Stimulated activated CD8-positive, alpha-beta memory T cell treated with anti-CD3 and anti-CD28 coated beads, Interleukin-7, amount 100 ng/mL, for 24 hours (primary cell): ENCODE results near the gene FAM184A.

Experiments used
- DNase-seq: peaks from one replicate; pipeline ENCODE4 v3.0.0-alpha.2; 2020; ENCODE audit warnings: low read depth

FAM184A gene

DNA sequence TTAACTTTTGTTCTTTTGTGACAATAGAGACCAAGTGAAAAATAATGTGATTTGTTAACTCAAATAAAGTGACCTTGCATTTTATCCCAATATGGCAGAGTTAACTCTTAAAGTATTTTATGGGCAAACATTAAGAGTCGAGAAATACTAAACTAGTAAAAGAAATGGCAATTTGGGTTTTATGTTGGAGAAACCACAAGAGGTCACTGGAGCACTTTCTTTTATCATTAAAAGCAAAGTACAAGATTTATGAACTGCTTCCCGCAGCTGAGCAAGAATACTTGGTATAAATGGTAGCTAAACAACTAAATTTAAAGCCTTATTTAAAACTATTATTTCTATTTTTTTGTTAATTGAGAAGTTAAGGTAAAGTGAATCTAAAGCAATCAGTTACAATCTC lies 110.0 kb downstream of the FAM184A start:
- no peak for DNase-seq

DNA sequence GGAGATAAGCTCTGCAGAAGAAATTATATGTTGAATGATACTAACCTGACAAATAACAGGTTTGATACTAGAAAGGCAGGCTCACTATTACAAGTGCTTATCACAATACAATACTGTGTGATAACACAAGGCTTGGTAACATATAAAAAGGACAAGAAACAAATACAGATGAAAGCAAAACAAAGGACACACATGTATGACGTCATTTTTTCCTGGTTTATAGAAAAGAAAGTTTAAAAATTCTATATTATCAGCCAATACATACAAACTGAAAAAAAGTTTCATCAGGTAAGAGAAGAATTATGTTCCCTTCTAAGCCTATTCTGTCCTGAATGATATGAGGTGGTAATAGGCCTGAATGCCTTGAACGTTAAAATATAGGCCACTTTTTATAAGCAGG lies 111.2 kb downstream of the FAM184A start:
- DNase-seq: no peak

DNA sequence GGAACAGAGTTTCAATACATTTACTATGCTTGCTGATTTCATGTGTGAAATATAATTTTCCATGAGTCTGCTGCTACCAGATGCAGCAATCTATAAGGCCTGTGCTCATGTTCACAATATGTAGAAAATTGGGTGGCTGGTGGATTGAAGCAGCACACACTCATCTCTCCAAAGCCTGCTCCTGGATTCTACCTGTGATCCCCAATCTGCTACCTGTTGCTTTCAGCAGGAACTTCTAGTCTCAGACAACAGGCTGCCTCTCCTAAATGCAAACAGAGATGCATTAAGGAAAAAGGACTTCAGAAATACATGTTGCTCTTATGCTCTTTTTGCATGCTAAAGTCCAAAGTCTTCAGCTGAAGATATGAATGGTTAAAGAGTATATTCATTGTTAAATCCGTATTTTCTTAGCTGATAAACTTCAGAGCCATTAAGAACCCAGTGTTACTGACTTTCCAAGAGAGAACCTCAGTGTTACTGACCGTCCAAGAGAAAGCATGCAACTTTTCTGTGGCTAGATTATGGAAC lies 112.6 kb downstream of the FAM184A start:
- no peak for DNase-seq

DNA sequence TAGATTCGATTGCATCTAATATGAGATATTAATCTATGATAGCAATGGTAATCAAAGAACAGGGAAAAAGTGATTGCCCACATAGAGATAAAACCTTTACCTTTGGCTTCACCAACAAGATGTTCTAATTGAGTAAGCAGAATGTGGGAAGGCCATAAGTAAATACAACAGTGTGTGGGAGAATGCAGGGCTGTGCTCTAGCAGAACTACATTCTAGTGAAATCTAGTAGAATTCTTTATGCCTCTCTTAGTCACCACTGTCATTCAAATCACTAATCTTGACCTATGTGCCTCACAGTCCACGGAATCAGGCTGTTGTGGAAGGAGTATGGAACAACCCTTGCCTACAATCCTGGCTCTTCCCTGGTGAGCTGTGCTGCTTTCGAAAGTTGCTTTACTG lies 113.1 kb downstream of the FAM184A start:
- no peak for DNase-seq

DNA sequence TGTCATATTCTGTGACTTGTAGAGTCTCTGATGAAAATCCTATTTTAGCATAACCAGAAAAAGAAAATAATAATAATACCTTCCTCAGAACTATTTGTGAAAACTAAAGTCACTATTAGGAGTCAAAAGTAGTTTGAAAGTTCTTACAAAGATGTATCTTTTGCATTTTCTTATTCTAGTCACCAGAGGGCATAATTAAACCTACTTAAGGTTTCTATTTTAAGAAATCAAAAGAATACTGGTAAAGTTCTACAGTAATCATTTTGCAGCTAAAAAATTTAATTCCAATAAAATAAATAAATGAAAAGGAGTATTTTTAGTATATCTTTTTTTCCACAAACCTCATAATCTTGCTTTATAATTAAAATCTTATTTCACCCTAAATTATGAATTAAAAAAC lies 115.5 kb downstream of the FAM184A start:
- DNase-seq: no peak

DNA sequence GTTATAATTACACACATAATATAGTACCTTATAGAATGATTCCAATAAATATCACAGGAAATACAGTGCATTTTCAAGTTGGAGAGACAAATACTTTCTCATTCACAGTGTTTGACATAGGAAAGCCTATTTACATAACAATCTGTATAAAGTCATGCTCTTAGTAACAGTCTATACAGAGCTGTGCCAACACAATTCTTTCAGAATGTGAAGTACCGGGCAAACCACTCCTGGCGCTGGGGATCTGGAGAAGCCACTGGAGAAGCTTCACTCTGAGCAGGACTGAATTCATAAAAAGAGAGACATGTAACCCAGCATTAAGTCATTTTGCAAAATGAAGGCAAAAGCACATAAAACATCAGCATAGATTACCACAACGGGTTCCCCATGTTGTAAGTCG lies 118.6 kb downstream of the FAM184A start:
- no peak for DNase-seq

DNA sequence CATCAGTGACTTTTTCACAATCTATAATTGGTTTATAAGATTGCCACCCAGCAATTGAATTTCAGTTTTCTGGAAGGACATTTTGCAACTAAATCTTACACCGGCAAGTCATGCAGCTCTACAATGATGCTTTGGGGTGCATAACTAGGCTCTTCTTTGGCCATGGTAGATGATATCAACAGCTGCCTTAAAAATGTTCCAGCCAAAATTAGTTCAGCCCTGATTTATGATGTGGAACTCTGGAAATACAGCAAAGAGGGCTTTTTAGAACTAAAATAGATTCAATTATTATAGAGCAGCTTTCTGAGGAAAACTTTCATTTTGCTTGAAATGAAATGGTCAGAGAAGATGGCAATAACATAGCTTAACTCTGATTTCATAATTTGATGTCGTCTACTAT lies 125.1 kb downstream of the FAM184A start:
- DNase-seq: no peak

DNA sequence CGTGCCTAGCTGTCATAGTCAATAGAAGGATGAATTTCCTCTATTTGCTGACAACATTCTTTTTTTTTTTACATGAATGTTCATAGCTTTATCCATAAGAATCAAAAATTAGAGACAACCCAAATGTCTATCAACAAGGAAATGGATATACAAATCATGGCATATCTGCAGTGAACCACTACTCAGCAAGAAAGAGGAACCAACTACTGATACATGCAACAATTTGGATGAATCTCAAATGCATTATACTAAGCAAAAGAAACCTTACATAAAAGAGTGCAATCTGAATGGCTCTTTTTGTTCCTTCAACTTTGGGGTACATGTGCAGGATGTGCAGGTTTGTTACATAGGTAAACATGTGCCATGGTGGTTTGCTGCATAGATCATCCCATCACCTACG lies 125.8 kb downstream of the FAM184A start:
- DNase-seq: no peak

DNA sequence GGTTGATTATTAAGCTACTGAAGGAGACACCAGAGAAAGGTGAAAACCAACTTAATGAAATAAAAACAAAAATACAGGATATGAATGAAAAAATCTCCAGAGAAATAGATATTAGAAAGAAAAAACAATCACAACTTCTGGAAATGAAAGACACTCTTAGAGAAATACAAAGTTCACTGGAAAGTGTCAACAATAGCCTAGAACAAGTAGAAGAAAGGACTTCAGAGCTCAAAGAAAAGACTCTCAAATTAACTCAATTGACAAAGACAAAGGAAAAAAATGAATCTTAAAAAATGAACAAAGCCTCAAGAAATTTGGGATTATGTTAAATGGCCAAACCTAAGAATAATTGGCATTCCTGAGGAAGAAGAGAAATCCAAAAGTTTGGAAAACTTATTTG lies 133.2 kb downstream of the FAM184A start:
- no peak for DNase-seq

DNA sequence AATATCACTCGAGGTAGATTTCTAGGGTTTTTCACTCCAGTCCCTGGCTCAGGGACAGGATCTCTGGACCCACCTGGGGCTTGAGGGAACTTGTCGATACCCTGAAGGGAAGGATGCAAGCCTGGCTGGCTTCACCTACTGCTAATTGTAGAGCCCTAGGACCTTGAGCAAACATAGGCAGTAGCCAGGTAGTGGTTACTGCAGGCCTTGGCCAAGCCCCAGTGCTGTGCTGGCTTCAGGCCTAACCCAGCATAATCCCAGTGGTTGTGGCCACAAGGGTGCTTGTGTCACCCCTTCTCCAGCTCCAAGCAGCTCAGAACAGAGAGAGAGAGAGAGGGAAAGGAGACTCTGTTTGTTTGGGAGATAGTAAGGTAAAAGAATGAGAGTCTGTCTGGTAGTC lies 137.7 kb downstream of the FAM184A start:
- no peak for DNase-seq

DNA sequence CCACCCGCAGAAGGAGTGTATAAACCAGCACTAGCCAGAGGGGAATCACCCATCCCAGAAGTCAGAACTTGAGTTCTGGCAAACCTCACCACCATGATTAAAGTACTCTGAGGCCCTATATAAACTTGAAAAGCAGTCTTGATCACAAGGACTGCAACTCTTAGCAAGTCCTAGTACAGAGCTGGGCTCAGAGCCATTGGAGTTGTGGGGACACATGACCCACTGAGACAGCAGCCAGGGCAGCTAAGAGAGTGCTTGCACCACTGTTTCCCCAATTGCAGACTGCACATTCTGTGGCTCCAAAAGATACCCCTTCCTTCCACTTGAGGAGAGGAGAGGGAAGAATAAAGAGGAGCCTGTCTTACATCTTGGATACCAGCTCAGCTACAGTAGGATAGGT lies 138.8 kb downstream of the FAM184A start:
- DNase-seq: no peak

DNA sequence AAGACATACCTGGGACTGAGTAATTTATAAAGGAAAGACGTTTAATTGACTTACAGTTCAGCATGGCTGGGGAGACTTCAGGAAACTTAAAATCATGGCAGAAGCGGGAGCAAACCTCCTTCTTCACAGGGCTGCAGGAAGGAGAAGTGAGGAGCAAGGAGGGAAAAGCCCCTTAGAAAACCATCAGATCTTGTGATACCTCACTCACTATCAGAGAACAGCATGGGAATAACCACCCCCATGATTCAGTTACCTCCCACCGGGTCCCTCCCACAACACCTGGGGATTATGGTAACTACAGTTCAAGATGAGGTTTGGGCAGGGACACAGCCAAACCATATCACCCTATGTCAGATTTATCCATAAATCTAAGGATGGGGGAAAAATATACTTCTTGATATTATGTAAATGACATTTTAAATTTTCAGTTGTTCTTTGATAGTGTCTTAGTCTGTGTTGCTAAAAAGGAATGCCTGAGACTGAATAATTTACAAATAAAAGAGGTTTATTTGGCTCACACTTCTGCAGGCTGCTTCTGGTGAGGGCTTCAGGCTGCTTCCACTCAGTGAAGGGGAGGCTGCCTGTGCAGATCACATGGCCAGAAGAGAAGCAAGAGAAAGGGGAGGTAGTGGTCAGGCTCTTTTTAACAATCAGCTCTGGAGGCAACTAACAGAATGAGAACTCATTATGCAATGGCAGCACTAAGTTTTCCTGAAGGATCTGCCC lies 142.3 kb downstream of the FAM184A start:
- DNase-seq: no peak

DNA sequence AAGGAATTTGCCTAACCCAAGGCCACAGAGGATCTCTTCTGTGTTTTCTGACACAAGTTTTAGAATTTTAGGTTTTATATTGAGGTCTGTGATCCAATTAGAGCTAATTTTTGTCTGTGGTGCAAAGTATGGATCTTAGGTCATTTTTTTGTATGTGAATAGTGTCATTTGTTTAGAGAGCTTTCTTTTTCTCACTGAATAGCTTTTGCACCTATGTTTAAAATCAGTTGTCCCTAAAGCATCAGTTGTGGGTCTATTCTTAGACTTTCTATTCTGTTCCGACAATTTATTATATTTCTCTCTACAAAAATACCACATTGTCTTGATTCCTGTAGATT lies 143.2 kb downstream of the FAM184A start:
- no peak for DNase-seq

DNA sequence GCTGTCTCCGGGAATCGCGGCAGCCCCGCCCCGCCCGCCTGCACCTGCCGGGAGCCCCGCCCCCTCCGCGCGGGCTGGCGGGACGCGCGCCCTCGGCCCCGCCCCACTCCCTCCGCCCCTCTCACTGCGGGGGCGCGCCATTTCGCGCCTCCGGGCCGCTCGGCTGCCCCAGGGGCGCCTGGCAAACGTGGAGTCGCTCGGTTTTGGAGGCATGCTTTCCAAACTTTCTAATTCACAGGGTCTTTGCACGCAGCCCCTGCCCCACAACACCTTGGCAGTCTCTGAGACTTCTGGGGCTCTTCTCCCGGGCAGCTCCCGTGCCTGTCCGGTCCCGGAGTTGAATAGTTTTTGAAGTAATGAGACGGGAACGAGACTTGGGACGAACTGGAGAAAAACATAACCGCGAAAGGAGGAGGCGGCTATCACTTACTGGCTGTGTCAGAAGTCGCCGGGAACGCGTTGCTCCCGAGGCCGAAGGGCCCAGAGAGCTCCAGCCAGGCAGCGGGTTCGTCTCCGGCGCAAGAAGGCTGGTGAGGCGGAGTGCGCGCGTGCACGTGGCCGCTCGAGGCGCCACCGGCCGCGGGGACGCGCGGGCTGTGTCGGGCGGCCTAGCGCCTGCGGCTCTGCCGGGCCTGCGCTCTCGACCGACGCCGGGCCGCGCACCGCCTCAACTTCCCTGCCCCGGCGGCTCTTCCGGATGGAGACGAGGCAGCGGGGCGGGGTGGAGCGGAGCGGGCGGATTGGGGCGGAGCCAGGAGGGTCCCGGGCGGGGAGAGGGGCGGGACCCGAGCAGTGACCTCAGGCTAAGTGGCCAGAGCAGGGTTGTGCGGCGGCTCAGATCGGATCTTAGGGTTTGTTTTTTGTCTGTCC lies 143.8 kb downstream of the FAM184A start, which contains the start of gene MCM9:
Gene MCM9, minus strand, starts transcription at position 699 of the 870 bp plus-strand sequence. CDS start 3,436 bp downstream, outside the sequence.
- peak; percentile 73 for DNase-seq

DNA sequence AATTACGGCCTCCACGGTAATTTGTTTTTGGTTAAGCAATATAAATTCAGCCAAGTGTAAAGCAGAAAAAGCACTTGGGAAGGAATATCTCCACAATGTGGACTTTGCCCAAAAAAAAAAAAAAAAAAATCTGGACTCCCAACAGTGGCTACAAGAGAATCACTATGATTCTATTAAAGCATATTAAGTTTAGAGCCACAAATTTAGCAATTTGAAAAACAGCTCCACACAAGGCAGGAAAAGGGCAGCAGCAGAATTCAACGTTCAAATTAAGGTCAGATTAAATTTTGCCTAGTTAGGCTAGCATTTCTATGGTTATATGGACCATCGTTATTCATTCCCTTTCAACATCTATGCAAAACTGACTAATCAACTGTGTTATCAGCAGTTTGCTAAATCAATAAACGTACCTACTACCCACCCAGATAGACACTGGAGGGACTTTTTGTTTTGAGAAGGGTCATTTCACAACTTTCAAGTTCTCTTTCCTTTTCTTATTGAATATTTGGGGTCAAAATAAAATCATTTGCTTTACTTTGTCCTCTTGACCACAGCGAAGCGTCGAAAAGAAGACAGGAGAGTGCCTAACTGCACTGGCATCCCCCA lies 144.5 kb downstream of the FAM184A start:
- DNase-seq: no peak

DNA sequence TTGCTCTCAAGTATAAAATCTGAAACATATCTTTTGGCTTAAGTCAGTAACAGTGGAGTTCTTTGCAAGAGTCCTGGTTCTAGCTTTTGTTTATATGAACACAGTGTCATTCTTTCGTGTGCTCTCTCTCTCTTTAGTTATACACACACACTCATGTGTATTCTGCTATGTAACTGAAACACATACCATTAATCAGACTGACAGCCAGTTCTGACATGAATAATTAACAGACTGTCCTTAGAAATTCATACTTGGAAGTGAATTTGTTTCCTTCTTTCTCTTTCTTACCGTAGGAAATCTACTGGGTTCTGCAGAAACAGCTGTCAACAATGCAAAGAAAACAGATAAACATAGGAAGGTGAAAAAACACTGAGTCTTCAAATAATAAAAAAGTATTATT lies 146.0 kb downstream of the FAM184A start:
- no peak for DNase-seq

DNA sequence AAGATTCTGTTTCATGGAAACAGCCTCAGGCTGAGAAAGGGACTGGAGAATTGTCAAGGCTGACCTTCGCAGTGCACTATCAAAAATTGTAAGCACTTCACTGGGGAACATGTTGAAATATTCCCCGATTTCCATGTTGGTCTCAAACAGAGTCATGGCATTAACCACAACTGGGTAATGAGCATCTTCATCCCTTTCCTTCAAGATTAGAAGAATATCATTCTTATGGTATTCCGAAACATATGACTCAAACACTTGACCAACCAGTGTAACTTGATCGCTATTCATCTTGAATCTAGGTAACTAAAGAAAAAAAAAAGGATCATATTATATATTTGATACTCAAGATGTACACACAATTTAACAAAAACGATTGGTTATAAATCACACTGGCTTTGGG lies 147.0 kb downstream of the FAM184A start:
- DNase-seq: no peak

DNA sequence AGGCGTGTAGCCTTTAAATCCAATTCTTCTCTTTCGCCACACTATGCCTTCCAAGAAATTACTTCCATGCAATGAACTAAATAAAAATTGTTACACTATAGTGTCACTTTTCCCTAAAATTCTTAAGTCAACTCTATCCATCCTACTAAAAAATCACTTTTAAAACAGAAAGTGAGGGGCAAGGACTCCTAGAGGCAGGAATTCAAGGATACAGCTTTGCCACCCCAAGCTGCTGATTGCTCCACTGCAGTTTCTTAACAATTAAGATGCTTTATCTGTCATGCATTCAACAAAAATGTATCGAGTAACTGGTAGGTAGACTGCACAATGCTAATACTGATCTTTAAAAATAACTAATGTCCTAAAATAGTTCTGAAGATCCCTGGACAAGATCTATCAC lies 147.8 kb downstream of the FAM184A start:
- DNase-seq: no peak

DNA sequence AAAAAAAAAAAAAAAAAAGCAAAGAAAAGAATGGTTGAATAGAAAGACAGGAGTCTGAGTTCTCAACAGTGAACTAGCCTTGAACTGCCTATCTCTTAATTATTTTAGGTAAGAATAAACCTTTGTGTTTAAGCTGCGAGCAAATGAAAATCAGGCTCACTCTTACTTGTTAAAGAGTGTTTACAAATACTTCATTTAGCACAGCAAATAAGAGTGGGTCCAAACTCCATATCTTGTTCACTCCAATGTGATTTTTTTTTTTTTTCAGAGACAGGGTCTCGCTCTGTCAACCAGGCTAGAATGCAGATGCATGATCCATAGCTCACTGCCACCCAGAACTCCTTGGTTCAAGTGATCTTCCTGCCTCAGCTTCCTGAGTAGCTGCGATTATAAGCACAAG lies 155.4 kb downstream of the FAM184A start:
- DNase-seq: no peak

DNA sequence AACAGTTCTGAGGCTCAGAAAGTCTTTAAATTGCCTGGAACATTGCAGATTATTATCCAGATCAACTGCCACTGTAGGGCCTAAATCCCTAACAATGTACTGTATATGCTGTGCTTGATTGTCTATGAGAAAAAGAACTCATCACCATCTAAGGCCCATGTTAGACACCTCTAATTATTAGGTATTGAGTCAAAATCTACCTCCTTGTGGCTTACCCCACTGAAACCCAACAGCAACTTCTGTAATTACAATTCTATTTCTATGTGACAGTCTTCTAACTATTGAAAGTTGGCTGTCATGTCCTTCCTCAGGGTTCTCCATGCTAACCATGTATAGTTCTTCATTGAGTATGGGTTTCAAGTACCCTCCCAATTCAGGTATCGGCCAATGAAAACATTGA lies 157.4 kb downstream of the FAM184A start:
- DNase-seq: no peak

DNA sequence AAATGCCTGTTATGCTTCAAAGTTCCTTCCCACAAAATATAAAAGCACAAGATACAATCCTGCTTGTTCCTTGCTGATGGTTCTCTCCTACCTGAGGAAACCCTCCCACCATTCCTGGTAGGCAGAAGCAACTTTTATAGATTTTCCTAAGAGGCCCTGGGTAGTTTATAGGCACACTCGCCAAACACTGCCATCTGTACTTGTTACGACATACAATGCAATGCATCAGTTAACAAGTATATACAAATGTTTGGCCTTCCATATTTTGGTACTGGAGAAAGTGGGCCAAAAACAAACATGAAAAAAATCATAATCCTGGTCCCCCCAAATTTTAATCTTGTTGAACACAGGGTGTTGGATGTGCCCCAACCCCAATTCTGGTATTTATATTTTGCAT lies 160.1 kb downstream of the FAM184A start:
- DNase-seq: no peak

DNA sequence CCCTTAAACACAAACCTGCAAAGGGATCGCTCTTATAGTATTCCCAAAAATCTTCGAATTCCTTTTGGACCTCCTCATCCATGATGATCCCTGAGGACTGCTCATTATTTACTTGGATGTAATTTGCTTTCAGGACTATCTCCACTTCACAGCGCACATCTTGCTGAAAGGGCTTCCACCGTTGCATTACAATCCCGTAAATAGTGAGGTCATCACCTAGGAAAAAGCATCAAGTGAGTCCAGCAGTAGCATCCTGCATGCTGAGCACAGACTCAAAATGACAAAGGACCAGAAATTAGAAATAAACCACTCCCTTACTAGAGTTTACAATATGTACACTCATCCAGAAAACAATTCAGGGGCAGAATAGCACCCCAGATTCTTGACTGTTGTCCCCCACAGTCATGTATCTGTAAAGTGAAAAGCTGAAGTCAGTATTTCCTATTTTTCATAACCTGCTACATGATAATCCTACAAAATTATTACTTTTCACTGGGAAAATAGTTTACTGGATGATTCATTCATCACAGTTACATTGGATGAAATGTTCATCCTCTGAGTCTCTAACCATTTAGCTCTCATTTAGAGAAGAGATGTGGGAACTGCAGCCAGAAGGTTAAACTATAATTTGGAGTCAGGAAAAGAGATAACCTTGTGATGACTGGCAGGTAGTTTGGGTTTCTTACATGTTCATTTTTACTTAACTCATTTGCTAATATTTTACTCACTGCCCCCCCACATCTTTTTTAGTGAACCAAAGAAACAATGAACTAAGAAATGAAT lies 160.7 kb downstream of the FAM184A start:
- no peak for DNase-seq
